ENCODE results near the gene WDR35. TPM values are rescaled to one million over a fixed set of nuclear protein-coding genes. Genes with fewer than 3 reads are reported as not detected.

WDR35 gene
- total RNA-seq, 1 donor from 2014 or later, result 8.7 TPM

- DNase-seq, result no peak
These were observed 21.5 kb upstream of the WDR35 start for GRCh38 chr2:20011276-20012031.

DNA sequence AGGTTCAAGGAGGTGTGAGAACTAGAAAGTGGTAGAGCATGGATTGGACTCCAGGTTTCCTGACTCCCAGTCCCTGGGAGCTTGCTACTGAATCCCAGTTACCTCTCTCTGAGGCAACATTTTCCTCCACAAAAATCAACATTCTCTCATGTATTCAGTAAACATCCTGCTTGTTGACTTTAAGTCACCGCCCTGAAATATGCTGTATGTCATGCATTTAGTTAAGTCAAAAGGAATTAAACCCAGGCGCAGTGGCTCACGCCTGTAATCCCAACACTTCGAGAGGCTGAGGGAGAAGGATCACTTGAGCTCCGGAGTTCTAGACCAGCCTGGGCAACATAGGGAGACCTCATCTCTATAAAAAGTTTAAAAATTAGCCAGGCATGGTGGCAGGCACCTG lies 18.8 kb upstream of the WDR35 start:
- no peak for DNase-seq

DNA sequence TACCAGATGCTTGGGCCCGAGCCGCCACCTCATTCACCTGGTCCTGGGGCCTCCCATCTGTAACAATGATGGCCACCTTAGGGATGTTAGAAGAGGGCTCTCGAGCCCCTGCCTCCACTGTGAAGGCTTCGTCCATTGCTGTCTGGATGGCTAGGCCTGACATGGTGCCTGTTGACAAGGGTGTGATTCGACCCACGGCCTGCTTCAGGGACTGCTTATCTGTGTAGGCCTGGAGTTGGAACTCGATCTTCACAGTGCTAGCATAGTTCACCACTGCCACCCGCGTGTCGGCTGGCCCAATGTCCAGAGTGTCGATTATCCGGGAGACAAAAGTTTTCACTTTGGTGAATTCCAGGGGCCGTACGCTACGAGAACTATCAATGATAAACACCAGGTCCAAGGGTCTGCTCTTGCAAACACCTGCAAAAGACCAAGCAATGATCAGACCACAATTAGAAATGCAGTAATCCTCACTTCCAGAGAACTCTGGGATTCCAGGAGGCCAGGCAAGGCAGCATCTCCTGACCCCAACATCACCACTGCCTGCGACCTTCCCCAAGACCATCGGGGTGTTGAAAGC lies 16.1 kb upstream of the WDR35 start:
- no peak for DNase-seq

DNA sequence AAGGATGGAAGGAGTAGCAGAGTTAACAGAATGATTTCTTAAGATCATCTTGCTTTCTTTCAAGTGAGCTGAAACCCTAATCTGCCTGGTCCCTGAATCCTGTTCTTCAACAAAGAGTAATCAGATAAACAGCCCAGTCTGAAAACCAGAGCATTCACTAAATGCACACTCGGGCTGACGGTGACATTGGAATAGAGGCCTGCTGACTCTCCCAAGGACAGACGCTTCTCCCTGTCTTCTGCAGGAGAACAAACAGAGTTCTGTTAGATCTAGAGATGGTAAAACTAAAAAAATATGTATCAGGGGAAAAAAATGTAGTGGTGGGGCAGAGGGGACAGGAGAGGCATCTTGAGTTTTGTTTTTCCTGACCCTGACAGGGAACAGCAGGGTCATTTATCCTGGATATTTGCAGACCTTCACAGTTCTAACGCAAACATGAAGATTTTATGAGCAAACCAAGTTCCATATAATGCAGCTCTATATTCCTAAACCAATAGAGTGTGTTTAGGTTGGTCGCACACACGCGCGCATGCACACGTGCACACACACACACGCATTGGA lies 15.2 kb upstream of the WDR35 start:
- no peak for DNase-seq

GRCh38 chr2:20001361-20001863 lies 11.5 kb upstream of the WDR35 start:
- DNase-seq, result no peak

- DNase-seq, result no peak
These were observed 3.8 kb upstream of the WDR35 start for GRCh38 chr2:19993731-19994130.

DNA sequence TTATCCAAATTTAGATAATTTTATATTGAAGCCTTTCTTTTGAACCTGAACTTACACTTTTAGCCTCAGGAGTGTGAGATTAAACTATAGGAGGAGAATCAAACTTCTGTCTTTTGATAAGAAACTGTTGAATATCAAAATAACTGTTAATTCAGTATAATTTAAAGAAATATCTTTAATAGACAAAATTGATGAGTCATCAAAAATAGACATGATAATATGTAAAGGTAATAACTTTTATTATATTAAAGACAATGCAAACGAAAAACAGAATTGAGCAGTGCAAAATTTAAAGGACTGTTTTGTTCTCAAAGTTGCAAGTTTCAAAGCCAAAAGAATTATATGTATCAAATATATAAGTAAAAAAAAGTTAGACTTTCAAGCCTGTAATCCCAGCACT lies 2.0 kb upstream of the WDR35 start:
- no peak for DNase-seq

GRCh38 chr2:19990416-19990728 lies 467 bp upstream of the WDR35 start:
- no peak for DNase-seq

DNA sequence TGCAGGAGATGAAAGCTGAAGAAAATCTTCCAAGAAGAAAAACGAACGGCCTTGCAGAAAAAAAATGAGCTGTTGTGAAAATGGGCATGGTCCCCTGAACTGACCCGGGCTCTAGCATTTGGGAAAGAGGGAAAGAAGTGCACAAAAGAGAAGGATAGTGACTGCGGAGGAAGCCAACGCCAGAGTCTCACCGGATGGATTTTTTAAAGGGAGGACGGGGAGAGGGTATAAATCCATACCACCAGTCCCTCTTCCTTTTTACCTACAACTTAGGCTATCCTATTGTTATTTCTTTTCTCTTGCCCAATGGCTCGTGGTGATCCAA lies 601 bp downstream of the WDR35 start:
- DNase-seq, result peak; percentile 14

GRCh38 chr2:19988600-19988999 lies 1.3 kb downstream of the WDR35 start:
- no peak for DNase-seq

DNA sequence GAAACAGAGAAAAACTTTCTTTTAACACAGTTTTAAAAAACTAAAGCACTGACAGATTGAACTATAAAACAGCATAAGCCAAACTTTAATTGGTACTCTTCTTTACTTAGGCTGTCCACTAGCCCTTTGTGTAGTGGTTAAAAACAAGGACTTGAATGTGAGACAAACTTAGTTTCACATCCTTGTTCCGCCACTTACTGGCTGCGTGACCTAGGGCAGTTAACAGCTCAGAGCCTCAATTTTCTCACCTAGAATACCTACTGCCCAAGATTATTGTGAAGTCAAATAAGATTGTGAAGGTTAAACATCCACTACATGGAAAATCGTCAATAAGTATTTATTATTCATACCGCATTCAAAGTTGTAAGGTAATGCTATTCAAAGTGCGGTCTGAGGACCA lies 2.0 kb downstream of the WDR35 start:
- no peak for DNase-seq

- no peak for DNase-seq
These were observed 7.6 kb downstream of the WDR35 start for GRCh38 chr2:19982268-19982667.

DNA sequence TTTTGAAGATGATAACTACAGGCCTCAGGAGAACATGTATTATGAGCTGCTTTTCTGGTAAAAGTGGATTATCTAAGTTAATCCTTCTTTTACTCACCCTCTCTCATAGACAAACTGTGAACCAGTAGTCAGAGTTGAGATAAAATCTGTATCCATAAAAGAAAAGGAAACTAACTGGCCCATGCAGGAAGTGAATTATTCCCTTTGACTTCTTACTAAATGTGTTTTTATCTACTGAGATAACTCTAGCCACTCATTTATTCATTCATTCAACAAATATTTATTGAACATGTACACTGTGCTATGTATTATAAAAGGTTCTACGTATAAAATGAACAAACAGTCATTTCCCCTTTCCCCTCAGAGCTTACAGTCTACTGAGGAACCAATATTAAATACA lies 10.0 kb downstream of the WDR35 start:
- DNase-seq, result peak; percentile 38

GRCh38 chr2:19973466-19973865 lies 16.4 kb downstream of the WDR35 start:
- DNase-seq, result no peak

GRCh38 chr2:19971691-19972090 lies 18.2 kb downstream of the WDR35 start:
- DNase-seq, result peak; percentile 76

DNA sequence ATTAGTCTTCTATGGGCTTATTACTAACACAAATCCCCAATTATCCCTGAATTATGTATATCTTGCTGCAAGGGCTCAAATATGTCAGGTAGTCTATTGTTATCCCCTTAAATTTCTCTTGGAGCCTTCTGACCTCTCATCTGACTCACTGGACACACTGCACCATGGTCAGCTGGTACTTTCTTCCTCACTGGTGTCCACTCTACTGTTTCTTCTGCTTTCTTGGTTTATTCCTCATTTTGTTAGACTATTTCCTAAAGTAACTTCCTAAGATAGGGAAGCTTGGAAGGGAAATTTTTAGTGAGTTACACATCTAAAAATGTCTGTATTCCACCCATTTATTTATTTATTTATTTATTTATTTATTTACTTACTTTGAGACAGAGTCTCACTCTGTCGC lies 26.5 kb downstream of the WDR35 start:
- DNase-seq, result no peak

DNA sequence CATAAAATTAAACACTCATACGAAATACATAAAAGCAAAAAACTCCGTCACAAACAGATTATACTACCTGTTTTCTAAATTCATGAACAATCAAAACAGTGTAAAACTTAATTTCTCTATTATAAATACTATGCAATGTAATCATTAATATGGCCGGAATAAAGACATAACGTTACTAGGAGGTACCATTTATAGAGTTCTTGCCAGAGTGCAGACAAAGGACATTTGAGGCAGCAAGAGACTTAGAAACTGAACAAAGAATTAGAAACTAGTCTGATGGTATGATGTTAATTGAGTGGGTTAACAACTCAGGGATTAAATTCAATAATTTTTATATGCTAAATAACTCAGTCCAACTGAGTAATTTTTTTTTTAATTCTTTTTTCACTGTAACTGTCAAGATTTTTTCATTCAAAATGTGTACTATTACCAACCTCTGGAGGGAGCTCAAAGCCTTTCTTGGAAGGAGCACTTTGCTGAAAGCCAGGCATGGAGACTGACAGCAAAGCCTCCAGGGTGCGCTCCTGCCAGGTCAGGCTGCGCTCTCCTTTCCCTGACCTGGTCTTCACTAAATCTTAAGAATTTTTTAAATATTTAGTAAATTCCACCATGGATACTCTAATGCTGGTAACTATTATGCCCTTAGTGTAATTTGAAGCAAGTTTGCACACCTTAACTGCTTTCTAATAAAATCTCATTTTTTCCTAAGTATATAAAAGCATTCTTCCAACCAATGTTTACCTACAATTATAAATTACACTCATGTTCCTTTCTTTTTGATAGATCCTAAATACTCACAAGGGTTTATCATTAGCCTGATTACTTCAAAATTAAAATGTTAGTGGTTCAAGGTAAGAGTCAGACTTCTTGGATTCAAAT lies 34.1 kb downstream of the WDR35 start:
- peak; percentile 92 for DNase-seq

DNA sequence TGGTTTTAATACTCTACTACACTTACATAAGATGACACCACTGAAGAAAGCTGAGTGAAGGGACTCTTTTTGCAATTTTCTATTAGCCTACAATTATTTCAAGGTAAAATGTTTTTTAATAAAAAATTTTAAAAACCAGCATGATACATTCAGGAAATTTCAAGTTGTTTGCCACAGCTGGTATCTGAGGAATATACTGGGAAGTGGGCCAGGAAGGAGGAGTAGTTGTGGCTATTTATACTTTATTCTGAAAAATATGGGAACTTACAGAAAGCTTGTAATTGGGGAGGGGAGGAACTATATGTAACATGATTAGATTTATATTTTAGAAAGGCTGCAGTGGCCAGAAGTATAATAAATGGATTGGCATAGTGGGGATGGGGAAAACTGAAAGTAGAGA lies 40.8 kb downstream of the WDR35 start:
- peak; percentile 49 for DNase-seq

GRCh38 chr2:19947184-19947940 lies 42.5 kb downstream of the WDR35 start:
- DNase-seq, result no peak

GRCh38 chr2:19944205-19944845 lies 45.6 kb downstream of the WDR35 start:
- DNase-seq, result no peak

DNA sequence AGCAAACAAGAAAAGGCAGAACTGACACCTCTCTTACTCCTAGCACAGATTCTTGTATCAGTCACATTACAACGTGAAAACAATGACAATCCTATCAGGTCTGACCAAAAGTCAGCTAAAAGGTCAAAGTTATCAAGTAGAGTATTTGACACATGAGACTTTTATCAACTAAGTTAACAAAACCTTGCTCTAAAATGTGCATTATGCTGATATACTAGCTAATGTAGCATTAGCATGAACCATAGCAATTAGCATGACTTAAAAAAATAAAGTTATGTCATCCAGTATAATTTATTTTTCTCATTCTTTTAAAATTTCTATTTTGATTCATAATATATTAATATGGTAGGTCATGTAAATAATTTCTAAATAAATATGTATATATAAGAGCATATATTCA lies 46.7 kb downstream of the WDR35 start:
- no peak for DNase-seq

GRCh38 chr2:19942199-19942598 lies 47.7 kb downstream of the WDR35 start:
- DNase-seq, result no peak

Measured in dermis blood vessel endothelial cell (primary cell).